ENCODE measurements around the gene CAMK1D. TPM values are rescaled to one million over a fixed set of nuclear protein-coding genes. Genes with fewer than 3 reads are reported as not detected.

The CAMK1D gene
- total RNA-seq, 4 donors from 2014 or later: 13.5 to 21.4 (median 15.7) TPM

DNA sequence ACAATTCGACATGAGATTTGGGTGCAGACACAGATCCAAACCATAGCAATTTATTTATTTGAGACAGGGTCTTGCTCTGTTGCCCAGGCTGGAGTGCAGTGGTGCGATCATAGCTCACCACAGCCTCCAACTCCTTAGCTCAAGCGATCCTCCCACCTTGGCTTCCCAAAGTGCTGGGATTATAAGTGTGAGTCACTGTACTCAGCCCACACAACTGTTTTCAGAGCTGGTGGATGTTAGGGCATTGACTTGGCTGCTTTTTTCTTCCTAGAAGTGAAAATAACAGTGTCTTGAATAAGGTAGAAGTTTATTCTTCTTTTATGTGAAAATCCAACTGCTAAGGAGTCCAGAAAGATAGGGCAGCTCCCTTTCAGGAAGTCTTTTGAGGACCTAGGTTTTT, 520.1 kb downstream of the CAMK1D start:
- no peak overlapping the region for H3K4me3 ChIP-seq
- in situ Hi-C loops (cut with MboI; ENCODE audit: low pct_ligation_motif_present in 1 of 4, low pct_unique_long_range_greater_than_20kb in 1 of 4, low sequenced_read_pairs in 3 of 4): no loop called here
- H3K27me3 ChIP-seq: no peaks in the 10 kb centered on the region
- no peak for DNase-seq
- 88% methylated on average over 3 of the region's 3 CpGs; no CpG with 5 or more reads in 1 of the 2 donors for WGBS, 2 donors (ENCODE audit: low coverage in 1 of 2)
- H3K27ac ChIP-seq: no peak overlapping the region
- no peaks in the 10 kb centered on the region for H3K4me1 ChIP-seq
- H3K9me3 ChIP-seq: no peaks in the 10 kb centered on the region
- H3K36me3 ChIP-seq: no peaks in the 10 kb centered on the region
- intact Hi-C loops (cut with DNase I; ENCODE audit: low total_unique reads): no loop called here
- TF ChIP-seq CTCF (IDR thresholded peaks at IDR 0.05): no peak
- TF ChIP-seq POLR2A (IDR thresholded peaks at IDR 0.05): no peak
- no peak for TF ChIP-seq POLR2AphosphoS5 (IDR thresholded peaks at IDR 0.05)
- TF ChIP-seq EP300 (IDR thresholded peaks at IDR 0.05; ENCODE audit: low read depth): no peak

DNA sequence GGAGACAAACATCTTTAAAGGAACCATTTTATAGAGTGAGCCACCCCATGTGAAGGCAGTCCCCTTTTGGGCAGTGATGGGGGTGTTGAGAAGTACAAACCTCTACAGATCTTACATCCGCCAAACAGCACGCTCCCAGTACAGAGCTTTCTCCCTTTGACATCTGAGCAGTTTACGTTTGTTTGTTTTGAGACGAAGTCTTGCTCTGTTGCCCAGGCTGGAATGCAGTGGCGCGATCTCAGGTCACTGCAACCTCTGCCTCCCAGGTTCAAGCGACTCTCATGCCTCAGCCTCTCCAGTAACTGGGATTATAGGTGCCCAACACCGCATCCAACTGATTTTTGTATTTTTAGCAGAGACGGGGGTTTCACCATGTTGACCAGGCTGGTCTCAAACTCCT, 523.2 kb downstream of the CAMK1D start:
- DNase-seq: no peak
- no peaks in the 10 kb centered on the region for H3K4me1 ChIP-seq
- H3K27me3 ChIP-seq: no peaks in the 10 kb centered on the region
- H3K9me3 ChIP-seq: no peaks in the 10 kb centered on the region
- H3K36me3 ChIP-seq: no peaks in the 10 kb centered on the region
- TF ChIP-seq EP300 (IDR thresholded peaks at IDR 0.05; ENCODE audit: low read depth): no peak
- no peak for TF ChIP-seq POLR2A (IDR thresholded peaks at IDR 0.05)
- TF ChIP-seq CTCF (IDR thresholded peaks at IDR 0.05): no peak
- TF ChIP-seq POLR2AphosphoS5 (IDR thresholded peaks at IDR 0.05): no peak
- in situ Hi-C loops (cut with MboI; ENCODE audit: low pct_ligation_motif_present in 1 of 4, low pct_unique_long_range_greater_than_20kb in 1 of 4, low sequenced_read_pairs in 3 of 4): no loop called here
- H3K27ac ChIP-seq: no peak overlapping the region
- intact Hi-C loops (cut with DNase I; ENCODE audit: low total_unique reads): no loop called here
- no peak overlapping the region for H3K4me3 ChIP-seq
- 77 to 83% methylated on average over 1 to 9 of the region's 9 CpGs for WGBS, 2 donors (ENCODE audit: low coverage in 1 of 2)

DNA sequence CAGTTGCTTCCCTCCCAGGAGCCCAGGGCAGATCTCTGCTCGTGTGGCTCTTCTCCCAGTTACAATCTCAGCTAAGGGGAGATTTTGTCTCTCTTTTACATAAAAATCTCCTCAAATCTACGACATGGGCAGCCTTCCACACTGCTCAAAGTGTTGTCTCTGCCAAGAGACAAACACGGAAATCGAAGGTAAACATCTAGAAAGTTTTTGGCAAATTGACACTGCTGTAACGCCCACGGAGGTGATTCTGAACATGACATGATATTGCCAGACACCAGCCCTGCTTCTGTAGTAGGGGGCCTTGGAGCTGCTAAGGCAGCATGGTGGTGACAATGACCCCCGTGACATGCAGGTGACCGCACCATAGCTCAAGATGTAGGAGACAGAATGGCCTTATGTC, 523.8 kb downstream of the CAMK1D start:
- WGBS, 2 donors (ENCODE audit: low coverage in 1 of 2): 35 to 43% methylated on average over 2 to 8 of the region's 8 CpGs
- Histone ChIP-seq H3K36me3 (no peaks in the 10 kb centered on the region), H3K27ac (no peak overlapping the region), H3K27me3 (no peaks in the 10 kb centered on the region), H3K4me1 (no peaks in the 10 kb centered on the region), H3K4me3 (no peak overlapping the region), H3K9me3 (no peaks in the 10 kb centered on the region)
- DNase-seq: no peak
- intact Hi-C loops (cut with DNase I; ENCODE audit: low total_unique reads) (no loop called here), in situ Hi-C loops (cut with MboI; ENCODE audit: low pct_ligation_motif_present in 1 of 4, low pct_unique_long_range_greater_than_20kb in 1 of 4, low sequenced_read_pairs in 3 of 4) (no loop called here)
- TF ChIP-seq EP300 (IDR thresholded peaks at IDR 0.05; ENCODE audit: low read depth) (no peak), POLR2AphosphoS5 (IDR thresholded peaks at IDR 0.05) (no peak), CTCF (IDR thresholded peaks at IDR 0.05) (no peak), POLR2A (IDR thresholded peaks at IDR 0.05) (no peak)

DNA sequence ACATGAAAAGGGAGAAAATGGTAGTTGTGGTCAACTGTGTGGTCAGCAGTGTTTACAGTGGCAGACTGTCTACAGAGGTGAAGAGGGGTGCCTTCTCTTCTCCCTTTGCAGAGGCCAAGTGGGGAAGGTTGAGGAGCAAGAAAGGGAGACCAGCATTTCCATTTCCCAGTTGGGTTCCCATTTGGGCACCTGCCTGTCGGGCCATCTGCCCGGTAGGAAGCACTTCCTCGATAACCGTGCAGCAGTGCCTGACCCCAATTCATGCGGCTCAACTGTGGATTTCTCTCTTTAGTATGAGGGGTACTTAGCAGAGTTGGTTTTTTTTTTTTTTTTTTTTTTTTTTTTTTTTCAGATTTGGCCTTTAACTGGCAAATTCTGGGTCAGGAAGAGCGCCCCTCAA, 525.2 kb downstream of the CAMK1D start:
- intact Hi-C loops (cut with DNase I; ENCODE audit: low total_unique reads): no loop called here

More for the DNA sequence above, 525.2 kb downstream of the CAMK1D start:
- TF ChIP-seq EP300 (IDR thresholded peaks at IDR 0.05; ENCODE audit: low read depth) (no peak), POLR2AphosphoS5 (IDR thresholded peaks at IDR 0.05) (no peak), CTCF (IDR thresholded peaks at IDR 0.05) (no peak), POLR2A (IDR thresholded peaks at IDR 0.05) (no peak)
- Histone ChIP-seq H3K4me1 (no peaks in the 10 kb centered on the region), H3K4me3 (no peak overlapping the region), H3K9me3 (no peaks in the 10 kb centered on the region), H3K36me3 (no peaks in the 10 kb centered on the region), H3K27ac (no peak overlapping the region), H3K27me3 (peaks cover 5% of the 10 kb centered on the region)
- DNase-seq: no peak
- in situ Hi-C loops (cut with MboI; ENCODE audit: low pct_ligation_motif_present in 1 of 4, low pct_unique_long_range_greater_than_20kb in 1 of 4, low sequenced_read_pairs in 3 of 4): no loop called here
- 86 to 95% methylated on average over 5 to 6 of the region's 6 CpGs for WGBS, 2 donors (ENCODE audit: low coverage in 1 of 2)
